Endodermal cell (in vitro differentiated cells): ENCODE results near the gene TMUB1. TPM values are rescaled to one million over a fixed set of nuclear protein-coding genes. Genes with fewer than 3 reads are reported as not detected.

Source experiments
- DNase-seq: peaks from one replicate; pipeline ENCODE4 v3.0.0-alpha.2; 2017
- H3K27ac ChIP-seq: 2 replicates; pipeline ENCODE4 v1.5.1; 2013; ENCODE audit warnings: mild to moderate bottlenecking, low read depth, low read length, moderate library complexity
- H3K27me3 ChIP-seq: 2 replicates; pipeline ENCODE4 v1.6.1; 2013; ENCODE audit warnings: mild to moderate bottlenecking, low read length, moderate library complexity; ENCODE audit not compliant: insufficient read depth, control insufficient read depth, poor library complexity, severe bottlenecking
- H3K36me3 ChIP-seq: 2 replicates; pipeline ENCODE4 v1.7.0; 2013; ENCODE audit warnings: mild to moderate bottlenecking, low read length, moderate library complexity; ENCODE audit not compliant: control insufficient read depth, insufficient read depth
- H3K4me1 ChIP-seq: one replicate; pipeline ENCODE4 v1.7.0; 2013; ENCODE audit warnings: low read length; ENCODE audit not compliant: control insufficient read depth, insufficient read depth
- H3K4me3 ChIP-seq: 2 replicates; pipeline ENCODE4 v1.5.1; 2013; ENCODE audit warnings: mild to moderate bottlenecking, low read length, moderate library complexity
- H3K9ac ChIP-seq: 2 replicates; pipeline ENCODE4 v1.6.1; 2013; ENCODE audit warnings: mild to moderate bottlenecking, low read length, moderate library complexity; ENCODE audit not compliant: poor library complexity, severe bottlenecking; ENCODE audit errors: extremely low read depth
- H3K9me3 ChIP-seq: 2 replicates; pipeline ENCODE4 v1.6.1; 2013; ENCODE audit warnings: mild to moderate bottlenecking, low read length, moderate library complexity; ENCODE audit not compliant: control insufficient read depth
- H3K27ac Mint-ChIP-seq: 2 replicates; pipeline ENCODE4 v1.8.0; 2020; ENCODE audit warnings: mixed read lengths
- H3K27me3 Mint-ChIP-seq: 2 replicates; pipeline ENCODE4 v1.8.0; 2021; ENCODE audit warnings: mild to moderate bottlenecking, mixed read lengths; ENCODE audit not compliant: insufficient read depth
- H3K36me3 Mint-ChIP-seq: 2 replicates; pipeline ENCODE4 v1.8.0; 2020; ENCODE audit warnings: low read depth, mixed read lengths
- H3K4me1 Mint-ChIP-seq: 2 replicates; pipeline ENCODE4 v1.8.0; 2020; ENCODE audit warnings: mixed read lengths
- H3K4me3 Mint-ChIP-seq: 2 replicates; pipeline ENCODE4 v1.8.0; 2020; ENCODE audit warnings: mild to moderate bottlenecking, moderate library complexity, mixed read lengths
- H3K9me3 Mint-ChIP-seq: 2 replicates; pipeline ENCODE4 v1.8.0; 2020; ENCODE audit warnings: mild to moderate bottlenecking, mixed read lengths
- WGBS, 2 experiments: methylation state at CpG; one replicate each; pipeline versions ENCODE4 v1.1.5 to v1.1.7; 2013; ENCODE audit warnings: missing lambda C conversion rate in 2 of 2, mixed read lengths in 1 of 2; ENCODE audit not compliant: insufficient coverage in 1 of 2, insufficient read length in 1 of 2; 5-methylcytosine and 5-hydroxymethylcytosine counted together
- total RNA-seq, 2 donors: library from RNA; stranded (reverse); fragmentation: NEBNext Ultra II Directional in 1 of 2; extraction: Animal tissue kit (Norgen Biotek cat#: 25700) in 1 of 2; gene quantifications; 2 replicates in 1 of 2; 3 replicates in 1 of 2; pipeline ENCODE4 v1.2.1, GENCODE V29; 2021
- TF ChIP-seq, protein P1 (sequence below): fragments of 200-600 bp; sonication (generic); conservative IDR thresholded peaks from 2 replicates; pipeline ENCODE4 v1.5.0; 2021; ENCODE audit warnings: antibody characterized with exemption, mild to moderate bottlenecking

TMUB1 gene
- total RNA-seq, 2 donors from 2014 or later: 48.1 to 52.6 TPM

- H3K4me3 Mint-ChIP-seq: no peak overlapping the region
- no peak for DNase-seq
- peaks cover 30% of the 10 kb centered on the region for H3K36me3 Mint-ChIP-seq
- no peak overlapping the region for H3K27ac Mint-ChIP-seq
- no peaks in the 10 kb centered on the region for H3K9me3 ChIP-seq
- H3K4me1 ChIP-seq: no peaks in the 10 kb centered on the region
- H3K9me3 Mint-ChIP-seq: no peaks in the 10 kb centered on the region
- H3K36me3 ChIP-seq: peaks cover 35% of the 10 kb centered on the region
- H3K4me3 ChIP-seq: no peak overlapping the region
- no peaks in the 10 kb centered on the region for H3K27me3 ChIP-seq
- H3K9ac ChIP-seq: no peak overlapping the region
- TF ChIP-seq, protein P1, sequence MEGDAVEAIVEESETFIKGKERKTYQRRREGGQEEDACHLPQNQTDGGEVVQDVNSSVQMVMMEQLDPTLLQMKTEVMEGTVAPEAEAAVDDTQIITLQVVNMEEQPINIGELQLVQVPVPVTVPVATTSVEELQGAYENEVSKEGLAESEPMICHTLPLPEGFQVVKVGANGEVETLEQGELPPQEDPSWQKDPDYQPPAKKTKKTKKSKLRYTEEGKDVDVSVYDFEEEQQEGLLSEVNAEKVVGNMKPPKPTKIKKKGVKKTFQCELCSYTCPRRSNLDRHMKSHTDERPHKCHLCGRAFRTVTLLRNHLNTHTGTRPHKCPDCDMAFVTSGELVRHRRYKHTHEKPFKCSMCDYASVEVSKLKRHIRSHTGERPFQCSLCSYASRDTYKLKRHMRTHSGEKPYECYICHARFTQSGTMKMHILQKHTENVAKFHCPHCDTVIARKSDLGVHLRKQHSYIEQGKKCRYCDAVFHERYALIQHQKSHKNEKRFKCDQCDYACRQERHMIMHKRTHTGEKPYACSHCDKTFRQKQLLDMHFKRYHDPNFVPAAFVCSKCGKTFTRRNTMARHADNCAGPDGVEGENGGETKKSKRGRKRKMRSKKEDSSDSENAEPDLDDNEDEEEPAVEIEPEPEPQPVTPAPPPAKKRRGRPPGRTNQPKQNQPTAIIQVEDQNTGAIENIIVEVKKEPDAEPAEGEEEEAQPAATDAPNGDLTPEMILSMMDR: no peak
- H3K27me3 Mint-ChIP-seq: no peaks in the 10 kb centered on the region
- 94% methylated on average over 5 of the region's 5 CpGs for WGBS, 2 experiments
- H3K27ac ChIP-seq: no peak overlapping the region
- H3K4me1 Mint-ChIP-seq: peaks cover 8% of the 10 kb centered on the region
Observed at GRCh38 chr7:151094675-151095074, 11.4 kb upstream of the TMUB1 start.

DNA sequence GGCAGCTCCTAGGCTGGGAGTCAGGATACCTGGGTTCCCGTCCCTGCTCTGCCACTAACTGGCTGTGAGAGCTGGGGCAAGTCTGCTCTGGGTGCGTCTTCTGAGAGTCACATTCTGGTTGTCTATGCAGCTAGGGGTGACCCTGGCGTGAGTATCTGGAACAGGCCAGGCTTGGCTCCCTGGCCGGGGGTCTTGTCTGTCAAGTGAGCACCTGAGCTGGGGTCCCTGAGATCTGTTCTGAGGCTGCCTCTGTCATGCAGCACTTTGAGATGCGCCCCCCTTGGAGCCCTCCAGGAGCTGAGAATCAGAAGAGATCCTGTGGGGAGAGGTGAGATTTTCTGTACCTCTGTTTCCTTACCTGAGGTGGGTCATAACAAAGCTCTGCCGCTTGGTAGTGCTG, 10.5 kb upstream of the TMUB1 start:
- 94 to 100% methylated on average over 4 to 6 of the region's 6 CpGs for WGBS, 2 experiments
- no peak overlapping the region for H3K27ac Mint-ChIP-seq
- Histone ChIP-seq H3K27ac (no peak overlapping the region), H3K9me3 (no peaks in the 10 kb centered on the region), H3K4me3 (no peak overlapping the region), H3K9ac (no peak overlapping the region), H3K4me1 (peaks cover 9% of the 10 kb centered on the region), H3K27me3 (no peaks in the 10 kb centered on the region), H3K36me3 (peaks cover 35% of the 10 kb centered on the region)
- peaks cover 36% of the 10 kb centered on the region for H3K36me3 Mint-ChIP-seq
- peaks cover 17% of the 10 kb centered on the region for H3K4me1 Mint-ChIP-seq
- DNase-seq: no peak
- no peaks in the 10 kb centered on the region for H3K9me3 Mint-ChIP-seq
- TF ChIP-seq, protein P1: no peak
- H3K4me3 Mint-ChIP-seq: no peak overlapping the region
- no peaks in the 10 kb centered on the region for H3K27me3 Mint-ChIP-seq

DNA sequence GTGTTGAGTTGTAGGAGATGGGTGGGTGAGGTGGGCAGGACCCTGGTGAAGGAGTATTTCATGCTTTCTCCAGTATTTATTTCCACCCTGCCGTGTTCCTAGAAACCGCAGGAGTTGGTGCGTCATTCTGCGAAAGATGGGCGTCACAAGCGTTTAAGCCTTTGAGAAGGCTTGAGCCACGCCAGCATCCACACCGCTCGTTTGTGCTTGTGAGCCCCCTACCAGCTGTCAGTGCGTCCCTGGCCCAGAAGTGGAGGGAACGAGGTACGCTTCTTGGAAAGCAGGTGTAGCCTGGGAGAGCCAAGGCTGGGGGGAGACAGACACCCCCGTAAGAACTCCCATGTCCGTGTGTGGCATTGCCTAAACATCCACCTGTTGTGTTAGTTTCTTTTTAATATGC, 8.7 kb upstream of the TMUB1 start:
- H3K27ac Mint-ChIP-seq: no peak overlapping the region
- 93 to 96% methylated on average over 10 to 14 of the region's 14 CpGs for WGBS, 2 experiments
- H3K36me3 ChIP-seq: peaks cover 31% of the 10 kb centered on the region
- H3K36me3 Mint-ChIP-seq: peaks cover 28% of the 10 kb centered on the region
- H3K9me3 Mint-ChIP-seq: no peaks in the 10 kb centered on the region
- no peak for DNase-seq
- no peak overlapping the region for H3K9ac ChIP-seq
- H3K4me3 Mint-ChIP-seq: no peak overlapping the region
- peaks cover 23% of the 10 kb centered on the region for H3K4me1 Mint-ChIP-seq
- no peaks in the 10 kb centered on the region for H3K27me3 ChIP-seq
- no peak overlapping the region for H3K27ac ChIP-seq
- TF ChIP-seq, protein P1: no peak
- H3K27me3 Mint-ChIP-seq: no peaks in the 10 kb centered on the region
- no peaks in the 10 kb centered on the region for H3K9me3 ChIP-seq
- peaks cover 14% of the 10 kb centered on the region for H3K4me1 ChIP-seq
- H3K4me3 ChIP-seq: no peak overlapping the region
